Heart right ventricle (tissue), 16 donors: ENCODE results near the gene GPR141. TPM values are rescaled to one million over a fixed set of nuclear protein-coding genes. Genes with fewer than 3 reads are reported as not detected.

ENCODE experiments used
- ATAC-seq, 8 donors: fragments of 200-7000 bp; cut with Tn5 transposase; one replicate each; pipeline ENCODE4 v1.9.1; 2020; ENCODE audit warnings: mild to moderate bottlenecking in 8 of 8, moderate library complexity in 8 of 8, moderate number of reproducible peaks in 1 of 8
- DNase-seq, 2 donors: peaks; one replicate each; pipeline ENCODE4 v3.0.0-alpha.2; 2020
- H3K27ac ChIP-seq, 10 donors: fragments of 200-600 bp; sonication (generic) in 2 of 10; one replicate each; pipeline versions ENCODE4 v1.5.0 to v1.8.0; 2020 to 2022; ENCODE audit warnings: mild to moderate bottlenecking in 3 of 10
- H3K27me3 ChIP-seq, 7 donors: fragments of 200-600 bp; one replicate each; pipeline ENCODE4 v1.8.0; 2021 to 2022; ENCODE audit warnings: mild to moderate bottlenecking in 2 of 7
- H3K36me3 ChIP-seq, 9 donors: fragments of 200-600 bp; sonication (generic) in 1 of 9; one replicate each; pipeline versions ENCODE4 v1.5.0 to v1.8.0; 2020 to 2022; ENCODE audit warnings: mild to moderate bottlenecking in 2 of 9
- H3K4me1 ChIP-seq, 9 donors: fragments of 200-600 bp; sonication (generic) in 1 of 9; one replicate each; pipeline versions ENCODE4 v1.5.0 to v1.8.0; 2020 to 2022; ENCODE audit warnings: mild to moderate bottlenecking in 4 of 9
- H3K4me3 ChIP-seq, 10 donors: fragments of 200-600 bp; sonication (generic) in 2 of 10; one replicate each; pipeline versions ENCODE4 v1.5.0 to v1.8.0; 2020 to 2022; ENCODE audit warnings: mild to moderate bottlenecking in 7 of 10, moderate library complexity in 2 of 10
- H3K9me3 ChIP-seq, 11 donors: fragments of 200-600 bp in 10 of 11; sonication (generic) in 2 of 11; one replicate each; pipeline versions ENCODE4 v1.5.0 to v1.8.0; 2013 to 2022; ENCODE audit warnings: mild to moderate bottlenecking in 2 of 11, control low read depth in 1 of 11, moderate library complexity in 1 of 11
- CTCF ChIP-seq, 9 donors: fragments of 200-600 bp; sonication (generic) in 2 of 9; IDR thresholded peaks; one replicate each; pipeline versions ENCODE4 v1.5.0 to v1.8.0; 2021 to 2022; ENCODE audit warnings: antibody characterized with exemption in 9 of 9, mild to moderate bottlenecking in 5 of 9, moderate library complexity in 1 of 9
- whole genome bisulfite sequencing, 2 donors: extraction: QIAGEN DNeasy Blood & Tissue Kit; methylation state at CpG; one replicate each; pipeline ENCODE4 v1.1.7; 2013; ENCODE audit warnings: inconsistent platforms in 1 of 2; 5-methylcytosine and 5-hydroxymethylcytosine counted together
- intact Hi-C, 10 donors: fragments of 100-400 bp; cut with DNase I; formaldehyde crosslinking; loops; one replicate each; pipeline versions ENCODE4 v1.11.1 to v1.14.2; 2022
- polyA plus RNA-seq, 2 donors: library from polyadenylated mRNA; stranded (reverse); fragments of 200-250 nt; gene quantifications; one replicate each; pipeline ENCODE4 v1.2.3, GENCODE V29; 2013
- total RNA-seq, 10 donors: library from RNA; stranded (reverse); fragmentation: NEBNext Ultra II Directional in 3 of 10; extraction: Animal tissue kit (Norgen Biotek cat#: 25700) in 3 of 10; gene quantifications; one replicate each; pipeline versions ENCODE4 v1.2.1 to v1.2.4, GENCODE V29; 2021 to 2023
- donor health status: Arrhythmogenic right ventricular cardiomyopathy.
- donor health status: ischemic (EF 13 %, LVEDD 7.1; RV severe dilation, severe dysfunction).
- donor health status: healthy with polysubstance abuse.
- donor health status: DM: no; HTN: yes; CAD: no.
- donor health status: DM: no; HTN: no; CAD: no.
- donor health status: ischemic (EF 25% LVEDD 6.9; RV normal size, moderate dysfunction).
- donor health status: ischemic (EF 25% LVEDD 5.7; RV mildly dilated, moderate dysfunction).
- donor health status: healthy.
- donor health status: DM: yes; HTN: yes; CAD: no.
- donor health status: Ischemic cardiomyopathy.
- donor health status: ischemic (EF 35%, LVEDD 5.7; RV mildly dilated, moderate dysfunction).
- donor health status: nonischemic (EF 11% LVEDD 7.7; RV severe dilation, severe dysfunction).
- donor health status: DM: yes; HTN: yes; CAD: no.
- donor health status: PGD.
- donor health status: ischemic (EF 29% LVEDD 5.4; RV normal size, mild dysfunction).
- donor health status: nonischemic (EF 23%, LVEDD 6.1; RV moderate dilation, normal function).

Gene GPR141
- total and polyA plus RNA-seq, 12 donors, result 0.06 to 3.1 (median 0.50) TPM; not detected in 7

- Histone ChIP-seq H3K9me3 (peaks cover 0 to 2% (median 0%) of the 10 kb centered on the region in 11 donors), H3K36me3 (no peaks in the 10 kb centered on the region), H3K4me3 (no peak overlapping the region), H3K4me1 (peaks cover 0 to 8% (median 0%) of the 10 kb centered on the region in 9 donors), H3K27me3 (no peaks in the 10 kb centered on the region), H3K27ac (peak overlapping the region in 1 of 10 donors; percentile 41)
- WGBS, 2 donors, result 65 to 81% methylated on average over 7 of the region's 7 CpGs
- DNase-seq, result no peak
- intact Hi-C loops, result no loop called here
- peak in 4 of 8 donors; percentile 28 to 51 (median 36) for ATAC-seq
- no peak for TF ChIP-seq CTCF (IDR thresholded peaks at IDR 0.05)
These were observed 38.1 kb upstream of the GPR141 start for GRCh38 chr7:37645282-37646050.

- Histone ChIP-seq H3K4me3 (no peak overlapping the region), H3K27me3 (no peaks in the 10 kb centered on the region), H3K4me1 (peaks cover 0 to 7% (median 0%) of the 10 kb centered on the region in 9 donors), H3K36me3 (no peaks in the 10 kb centered on the region), H3K9me3 (no peaks in the 10 kb centered on the region), H3K27ac (peak overlapping the region in 1 of 10 donors; percentile 18)
- ATAC-seq (no peak), DNase-seq (no peak)
- intact Hi-C loops, result no loop called here
- no peak for TF ChIP-seq CTCF (IDR thresholded peaks at IDR 0.05)
- 68 to 75% methylated on average over 1 of the region's 1 CpG for WGBS, 2 donors
These were observed 26.5 kb upstream of the GPR141 start for GRCh38 chr7:37656913-37657530.

- H3K4me1 ChIP-seq, result peaks cover 0 to 7% (median 0%) of the 10 kb centered on the region in 9 donors
- H3K9me3 ChIP-seq, result no peaks in the 10 kb centered on the region
- WGBS, 2 donors, result 59 to 66% methylated on average over 1 of the region's 1 CpG
- H3K36me3 ChIP-seq, result no peaks in the 10 kb centered on the region
- no peak for ATAC-seq
- H3K27ac ChIP-seq, result no peak overlapping the region
- DNase-seq, result no peak
- intact Hi-C loops, result no loop called here
- H3K27me3 ChIP-seq, result no peaks in the 10 kb centered on the region
- TF ChIP-seq CTCF (IDR thresholded peaks at IDR 0.05), result no peak
- no peak overlapping the region for H3K4me3 ChIP-seq
These were observed 25.8 kb upstream of the GPR141 start for GRCh38 chr7:37657816-37658215.

DNA sequence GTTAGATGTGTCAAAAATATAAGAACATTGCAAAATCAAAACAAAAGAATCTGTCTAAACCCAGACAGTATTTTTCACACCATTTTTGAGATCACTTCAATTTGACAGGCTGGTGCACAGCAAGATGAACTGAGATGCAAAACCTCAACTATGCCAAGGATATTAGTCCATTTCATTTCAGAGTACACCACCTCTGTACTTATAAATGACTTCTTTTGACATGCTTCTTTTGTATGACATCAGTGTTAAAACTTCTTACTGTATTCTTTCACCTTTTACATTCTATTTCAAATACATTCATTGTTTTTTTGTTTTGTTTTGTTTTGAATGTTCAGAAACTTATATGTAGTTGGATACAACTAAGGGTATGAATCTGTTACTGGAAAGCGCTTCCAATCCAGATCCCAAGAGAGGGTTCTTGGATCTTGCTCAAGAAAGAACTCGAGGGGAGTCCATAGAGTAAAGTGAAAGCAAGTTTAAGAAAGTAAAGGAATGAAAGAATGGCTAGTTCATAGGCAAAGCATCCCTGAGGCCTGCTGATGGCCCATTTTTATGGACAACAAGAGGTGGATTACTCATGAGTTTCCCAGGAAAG is 23.5 kb upstream of the GPR141 start:
- WGBS, 2 donors, result 56 to 62% methylated on average over 2 of the region's 2 CpGs
- no peak for TF ChIP-seq CTCF (IDR thresholded peaks at IDR 0.05)
- no peaks in the 10 kb centered on the region for H3K27me3 ChIP-seq
- no peaks in the 10 kb centered on the region for H3K36me3 ChIP-seq
- H3K9me3 ChIP-seq, result no peaks in the 10 kb centered on the region
- peaks cover 0 to 25% (median 0%) of the 10 kb centered on the region in 9 donors for H3K4me1 ChIP-seq
- DNase-seq (no peak), ATAC-seq (no peak)
- H3K27ac ChIP-seq, result no peak overlapping the region
- no peak overlapping the region for H3K4me3 ChIP-seq
- intact Hi-C loops, result no loop called here
